Pancreas (tissue), 10 donors: ENCODE results near the gene APOBEC3C. TPM values are rescaled to one million over a fixed set of nuclear protein-coding genes. Genes with fewer than 3 reads are reported as not detected.
"Not testable (repeated sequence)": the region's sequence is repeated elsewhere in the genome, so short reads cannot be mapped to it uniquely, and the experiment has no call there.

Source experiments
- ATAC-seq, 4 donors: fragments of 200-7000 bp; cut with Tn5 transposase; one replicate each; pipeline versions ENCODE4 v1.8.0 to v1.9.1; 2020; ENCODE audit warnings: mild to moderate bottlenecking in 4 of 4, moderate library complexity in 4 of 4
- DNase-seq, 6 donors: peaks; one replicate each; pipeline ENCODE4 v3.0.0-alpha.2; 2020
- FAIRE-seq: peaks from 2 replicates; lab custom pipeline; 2012; peaks lifted over from hg19 to GRCh38; lab: Jason Lieb, UNC
- H3K27ac ChIP-seq, 4 donors: fragments of 200-600 bp; sonication (generic); 1 replicate in 3 of 4; 2 replicates in 1 of 4; pipeline versions ENCODE4 v1.5.0 to v1.8.0; 2020
- H3K27me3 ChIP-seq, 4 donors: fragments of 200-600 bp; one replicate each; pipeline ENCODE4 v1.8.0; 2021
- H3K36me3 ChIP-seq, 3 donors: fragments of 200-600 bp; sonication (generic) in 1 of 3; one replicate each; pipeline versions ENCODE4 v1.5.0 to v1.8.0; 2020 to 2021
- H3K4me1 ChIP-seq, 3 donors: fragments of 200-600 bp; one replicate each; pipeline ENCODE4 v1.8.0; 2021
- H3K4me3 ChIP-seq, 4 donors: fragments of 200-600 bp; sonication (generic) in 2 of 4; one replicate each; pipeline versions ENCODE4 v1.5.0 to v1.8.0; 2020 to 2021
- H3K9me3 ChIP-seq, 4 donors: fragments of 200-600 bp; one replicate each; pipeline ENCODE4 v1.8.0; 2021
- CTCF ChIP-seq, 4 donors: fragments of 200-600 bp; sonication (generic) in 3 of 4; IDR thresholded peaks; one replicate each; pipeline versions ENCODE4 v1.5.0 to v1.8.0; 2021; ENCODE audit warnings: antibody characterized with exemption in 4 of 4
- WGBS, 2 donors: extraction: QIAGEN DNeasy Blood & Tissue Kit; methylation state at CpG; one replicate each; pipeline ENCODE4 v1.1.7; 2013; 5-methylcytosine and 5-hydroxymethylcytosine counted together
- intact Hi-C, 3 donors: fragments of 100-400 bp; cut with DNase I; formaldehyde crosslinking; loops; one replicate each; pipeline versions ENCODE4 v1.11.1 to v1.14.2; 2022
- polyA plus RNA-seq, 2 donors: library from polyadenylated mRNA; stranded (reverse); fragments of 200-250 nt; gene quantifications; one replicate each; pipeline ENCODE4 v1.2.3, GENCODE V29; 2013
- total RNA-seq, 6 donors: library from RNA; stranded (reverse); fragmentation: NEBNext Ultra II Directional in 4 of 6; extraction: Animal tissue kit (Norgen Biotek cat#: 25700) in 4 of 6; gene quantifications; one replicate each; pipeline versions ENCODE4 v1.2.1 to v1.2.4, GENCODE V29; 2021 to 2023
- donor health status: healthy with polysubstance abuse.
- donor health status: DM: no; HTN: no; CAD: no; lungs with moderate emphysema.
- donor health status: DM: no; HTN: no; CAD: no.
- donor health status: control.
- donor health status: control.
- donor health status: Bipolar disorder and iron deficiency.
- donor health status: DM: yes; HTN: yes; CAD: no.
- donor health status: DM: no; HTN: no; CAD: no.
- donor health status: DM: no; HTN: no; CAD: no.
- donor health status: DM: yes; HTN: yes; CAD: no.

The APOBEC3C gene
- total and polyA plus RNA-seq, 8 donors: 2.5 to 12.0 (median 5.1) TPM

- WGBS, 2 donors: 93 to 96% methylated on average over 19 of the region's 19 CpGs
- FAIRE-seq (no peak), DNase-seq (no peak), ATAC-seq (no peak)
- no peaks in the 10 kb centered on the region for H3K27me3 ChIP-seq
- H3K36me3 ChIP-seq: no peaks in the 10 kb centered on the region
- no peaks in the 10 kb centered on the region for H3K9me3 ChIP-seq
- no peak for TF ChIP-seq CTCF (IDR thresholded peaks at IDR 0.05)
- peaks cover 0 to 10% (median 6%) of the 10 kb centered on the region in 3 donors for H3K4me1 ChIP-seq
- intact Hi-C loops: no loop called here
- no peak overlapping the region for H3K4me3 ChIP-seq
- peak overlapping the region in 1 of 4 donors; percentile 70 for H3K27ac ChIP-seq
Measured at GRCh38 chr22:39039306-39040126, 25.5 kb downstream of the APOBEC3C start.

- DNase-seq, intact Hi-C loops, H3K27me3 ChIP-seq, H3K4me1 ChIP-seq, FAIRE-seq, H3K9me3 ChIP-seq, H3K36me3 ChIP-seq: not testable (repeated sequence)
- Histone ChIP-seq H3K4me3 (peak overlapping the region in 3 of 4 donors; percentile 7 to 57 (median 44)), H3K27ac (peak overlapping the region; percentile 69 to 90 (median 76))
- 44 to 51% methylated on average over 7 to 11 of the region's 14 CpGs for WGBS, 2 donors
- ATAC-seq: peak in 1 of 4 donors; percentile 9
Measured at GRCh38 chr22:39040155-39040537, 26.1 kb downstream of the APOBEC3C start.

GRCh38 chr22:39040538-39041296 is 26.7 kb downstream of the APOBEC3C start, which contains the start of gene APOBEC3F:
Gene APOBEC3F, plus strand, starts transcription at chr22:39040864. Its CDS starts 97 bp downstream, at chr22:39040961.
- H3K27me3 ChIP-seq, H3K4me1 ChIP-seq, H3K9me3 ChIP-seq, H3K36me3 ChIP-seq, intact Hi-C loops: not testable (repeated sequence)
- peak; percentile 54 for FAIRE-seq
- H3K27ac ChIP-seq: peak within 1 kb of the TSS; percentile 69 to 90 (median 76)
- peak within 1 kb of the TSS; percentile 7 to 57 (median 32) for H3K4me3 ChIP-seq
- peak; percentile 94 to 96 (median 95) for ATAC-seq
- WGBS, 2 donors: 13 to 19% methylated on average over 18 to 21 of the region's 21 CpGs
- DNase-seq: peak in 5 of 6 donors; percentile 63 to 71 (median 67)

DNA sequence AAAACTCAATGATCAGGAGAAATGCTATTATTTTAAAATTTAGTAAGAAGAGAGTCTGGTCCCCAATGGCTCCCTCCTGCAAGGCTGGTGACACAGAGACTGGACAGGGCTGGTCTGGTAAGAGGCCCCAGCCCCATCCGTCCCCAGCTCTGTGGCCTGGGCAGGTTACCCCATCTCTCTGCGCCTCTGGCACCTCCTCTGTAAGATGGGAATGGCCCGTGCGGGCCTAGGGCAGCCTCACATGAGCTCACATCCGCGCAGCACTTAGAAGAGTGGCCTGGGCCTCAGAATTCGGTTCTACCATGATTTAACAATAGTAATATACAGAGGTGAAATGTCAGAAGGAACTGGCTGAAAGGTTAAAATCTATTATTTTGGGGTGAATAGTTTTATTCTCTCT is 27.9 kb downstream of the APOBEC3C start:
- WGBS, 2 donors: 91 to 95% methylated on average over 7 of the region's 7 CpGs
- no peaks in the 10 kb centered on the region for H3K27me3 ChIP-seq
- no peak for TF ChIP-seq CTCF (IDR thresholded peaks at IDR 0.05)
- no peaks in the 10 kb centered on the region for H3K36me3 ChIP-seq
- peaks cover 0 to 10% (median 6%) of the 10 kb centered on the region in 3 donors for H3K4me1 ChIP-seq
- intact Hi-C loops: no loop called here
- ATAC-seq: no peak
- H3K4me3 ChIP-seq: no peak overlapping the region
- H3K9me3 ChIP-seq: no peaks in the 10 kb centered on the region
- DNase-seq: no peak
- peak overlapping the region in 2 of 4 donors; percentile 17 to 83 for H3K27ac ChIP-seq
- FAIRE-seq: no peak

DNA sequence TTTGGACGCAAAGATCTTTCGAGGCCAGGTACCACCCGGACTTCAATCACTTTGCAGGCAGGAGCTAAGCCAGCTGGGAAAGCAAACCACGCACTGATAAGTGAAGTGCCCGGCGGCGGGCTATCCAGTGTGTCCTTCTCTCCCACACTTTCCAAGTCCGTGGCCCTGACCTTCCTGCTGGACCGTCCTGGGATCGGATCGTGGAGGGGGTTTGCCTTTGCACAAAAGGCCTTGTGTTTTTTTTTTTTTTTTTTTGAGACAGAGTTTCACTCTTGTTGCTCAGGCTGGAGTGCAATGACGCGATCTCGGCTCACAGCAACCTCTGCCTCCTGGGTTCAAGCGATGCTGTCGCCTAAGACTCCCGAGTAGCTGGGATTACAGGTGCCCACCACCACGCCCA is 29.0 kb downstream of the APOBEC3C start:
- H3K27me3 ChIP-seq, H3K4me3 ChIP-seq, H3K27ac ChIP-seq, DNase-seq, H3K4me1 ChIP-seq, FAIRE-seq, ATAC-seq, H3K36me3 ChIP-seq, intact Hi-C loops, H3K9me3 ChIP-seq: not testable (repeated sequence)
- WGBS, 2 donors: 87 to 89% methylated on average over 14 to 18 of the region's 18 CpGs

GRCh38 chr22:39045136-39045535 is 31.1 kb downstream of the APOBEC3C start:
- H3K4me1 ChIP-seq, H3K36me3 ChIP-seq, H3K4me3 ChIP-seq, H3K27ac ChIP-seq, DNase-seq, ATAC-seq, intact Hi-C loops, H3K27me3 ChIP-seq, H3K9me3 ChIP-seq, FAIRE-seq: not testable (repeated sequence)
- WGBS, 2 donors: 82 to 85% methylated on average over 14 of the region's 14 CpGs

DNA sequence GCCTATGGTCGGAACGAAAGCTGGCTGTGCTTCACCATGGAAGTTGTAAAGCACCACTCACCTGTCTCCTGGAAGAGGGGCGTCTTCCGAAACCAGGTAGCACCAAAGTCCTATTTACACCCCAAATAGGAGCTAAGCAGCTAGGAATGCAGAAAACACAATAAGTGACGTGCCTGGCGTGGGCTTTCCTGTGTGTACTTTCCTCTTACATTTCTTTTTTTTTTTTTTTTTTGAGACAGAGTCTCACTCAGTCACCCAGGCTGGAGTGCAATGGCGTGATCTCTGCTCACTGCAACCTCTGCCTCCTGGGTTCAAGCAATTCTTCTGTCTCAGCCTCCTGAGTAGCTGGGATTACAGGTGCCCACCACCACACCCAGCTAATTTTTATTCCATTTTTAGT is 35.4 kb downstream of the APOBEC3C start:
- not testable (repeated sequence) for FAIRE-seq, ATAC-seq
- WGBS, 2 donors: 63 to 72% methylated on average over 7 of the region's 7 CpGs

DNA sequence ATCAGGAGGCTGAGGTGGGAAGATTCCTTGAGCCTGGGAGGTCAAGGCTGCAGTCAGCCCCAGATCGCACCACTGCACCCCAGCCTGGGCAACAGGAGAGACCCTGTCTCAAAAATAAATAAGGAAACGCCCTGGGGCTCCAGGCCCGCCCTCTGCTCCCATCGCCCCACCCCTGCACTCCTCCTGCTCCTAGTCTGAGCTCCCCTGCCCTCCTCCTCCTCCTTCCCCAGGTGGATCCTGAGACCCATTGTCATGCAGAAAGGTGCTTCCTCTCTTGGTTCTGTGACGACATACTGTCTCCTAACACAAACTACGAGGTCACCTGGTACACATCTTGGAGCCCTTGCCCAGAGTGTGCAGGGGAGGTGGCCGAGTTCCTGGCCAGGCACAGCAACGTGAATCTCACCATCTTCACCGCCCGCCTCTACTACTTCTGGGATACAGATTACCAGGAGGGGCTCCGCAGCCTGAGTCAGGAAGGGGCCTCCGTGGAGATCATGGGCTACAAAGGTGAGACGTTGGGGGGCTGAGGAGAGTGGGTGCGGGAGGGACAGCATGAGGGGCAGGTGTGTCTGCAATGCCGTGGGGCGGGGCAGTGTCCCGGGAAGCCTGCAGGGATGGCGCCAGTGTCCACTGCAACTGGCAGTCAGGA is 37.9 kb downstream of the APOBEC3C start:
- H3K27me3 ChIP-seq, H3K9me3 ChIP-seq, H3K27ac ChIP-seq, H3K4me3 ChIP-seq, intact Hi-C loops, H3K36me3 ChIP-seq, DNase-seq, ATAC-seq, H3K4me1 ChIP-seq, FAIRE-seq: not testable (repeated sequence)
- 71 to 75% methylated on average over 15 to 17 of the region's 18 CpGs for WGBS, 2 donors

More for the DNA sequence above, 35.4 kb downstream of the APOBEC3C start:
- H3K36me3 ChIP-seq, H3K9me3 ChIP-seq, H3K4me1 ChIP-seq, H3K4me3 ChIP-seq, intact Hi-C loops, H3K27me3 ChIP-seq, H3K27ac ChIP-seq, DNase-seq: not testable (repeated sequence)
